NB4 (cell line): ENCODE measurements around the gene KCNK4.
A peak's percentile ranks its signal among the peaks of the same experiment; 100 is the strongest.

Source experiments
- DNase-seq: peaks from one replicate; pipeline ENCODE4 v3.0.0; 2010; ENCODE audit warnings: low read depth
- H3K4me3 ChIP-seq: one replicate; pipeline ENCODE4 v1.5.1; 2011; ENCODE audit warnings: mild to moderate bottlenecking, low read depth, low read length, moderate library complexity
- MYC ChIP-seq: IDR thresholded peaks from 2 replicates; pipeline ENCODE4 v1.6.1; 2011; ENCODE audit warnings: low read depth, low read length
- POLR2A ChIP-seq: IDR thresholded peaks from 2 replicates; pipeline ENCODE4 v1.6.1; 2011; ENCODE audit warnings: mild to moderate bottlenecking; ENCODE audit not compliant: insufficient read length; ENCODE audit errors: extremely low read depth
- TF ChIP-seq, protein P1 (sequence below): IDR thresholded peaks from 2 replicates; pipeline ENCODE4 v1.6.1; 2011; ENCODE audit warnings: low read depth, low read length
- TF ChIP-seq, protein P2 (sequence below): IDR thresholded peaks from one replicate; pipeline ENCODE4 v1.5.1; 2012; ENCODE audit warnings: low read depth, low read length

KCNK4 gene

DNA sequence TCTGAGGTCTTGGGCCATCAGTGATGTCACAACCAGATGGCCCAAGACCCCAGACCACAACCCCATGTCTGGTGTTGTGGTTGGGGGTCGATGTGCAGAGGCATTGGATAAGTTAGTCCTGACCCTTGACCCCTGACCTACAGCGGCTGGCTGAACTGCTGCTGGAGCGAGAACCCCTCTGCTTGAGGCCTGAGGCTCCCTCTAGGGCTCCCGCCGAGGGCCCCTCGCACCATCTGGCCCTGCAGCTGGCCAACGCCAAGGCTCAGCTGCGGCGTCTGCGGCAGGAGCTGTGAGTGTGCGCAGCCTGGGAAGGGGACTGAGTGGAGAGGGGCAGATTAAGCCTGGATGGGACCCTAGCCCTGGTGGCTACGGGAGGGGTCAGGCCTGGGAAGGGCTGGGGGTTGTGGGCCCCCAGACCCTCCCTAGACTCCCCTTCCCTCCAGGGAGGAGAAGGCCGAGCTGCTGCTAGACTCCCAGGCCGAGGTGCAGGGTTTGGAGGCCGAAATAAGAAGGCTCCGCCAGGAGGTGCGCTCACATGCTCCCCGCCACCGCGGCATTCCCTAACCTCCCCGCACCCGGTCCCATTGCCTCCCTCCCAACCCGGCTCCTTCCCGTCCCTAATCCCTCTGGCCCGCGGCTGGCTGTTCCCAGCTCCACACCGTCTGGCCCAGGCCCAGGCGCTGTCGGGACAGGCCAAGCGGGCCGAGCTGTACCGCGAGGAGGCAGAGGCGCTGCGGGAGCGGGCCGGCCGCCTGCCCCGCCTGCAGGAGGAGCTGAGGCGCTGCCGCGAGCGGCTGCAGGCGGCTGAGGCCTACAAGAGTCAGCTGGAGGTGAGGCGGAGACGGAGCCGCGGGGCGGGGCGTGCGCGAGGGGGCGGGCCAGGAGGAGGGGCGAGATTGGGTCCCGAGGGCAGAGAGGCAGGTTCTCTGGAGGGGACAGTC lies 51.0 kb downstream of the KCNK4 start:
- DNase-seq, result peak; percentile 67
- no peak overlapping the region for H3K4me3 ChIP-seq
- TF ChIP-seq MYC, result no peak
- no peak for TF ChIP-seq POLR2A
- TF ChIP-seq, protein P1, sequence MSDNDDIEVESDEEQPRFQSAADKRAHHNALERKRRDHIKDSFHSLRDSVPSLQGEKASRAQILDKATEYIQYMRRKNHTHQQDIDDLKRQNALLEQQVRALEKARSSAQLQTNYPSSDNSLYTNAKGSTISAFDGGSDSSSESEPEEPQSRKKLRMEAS, result no peak
- TF ChIP-seq, protein P2, sequence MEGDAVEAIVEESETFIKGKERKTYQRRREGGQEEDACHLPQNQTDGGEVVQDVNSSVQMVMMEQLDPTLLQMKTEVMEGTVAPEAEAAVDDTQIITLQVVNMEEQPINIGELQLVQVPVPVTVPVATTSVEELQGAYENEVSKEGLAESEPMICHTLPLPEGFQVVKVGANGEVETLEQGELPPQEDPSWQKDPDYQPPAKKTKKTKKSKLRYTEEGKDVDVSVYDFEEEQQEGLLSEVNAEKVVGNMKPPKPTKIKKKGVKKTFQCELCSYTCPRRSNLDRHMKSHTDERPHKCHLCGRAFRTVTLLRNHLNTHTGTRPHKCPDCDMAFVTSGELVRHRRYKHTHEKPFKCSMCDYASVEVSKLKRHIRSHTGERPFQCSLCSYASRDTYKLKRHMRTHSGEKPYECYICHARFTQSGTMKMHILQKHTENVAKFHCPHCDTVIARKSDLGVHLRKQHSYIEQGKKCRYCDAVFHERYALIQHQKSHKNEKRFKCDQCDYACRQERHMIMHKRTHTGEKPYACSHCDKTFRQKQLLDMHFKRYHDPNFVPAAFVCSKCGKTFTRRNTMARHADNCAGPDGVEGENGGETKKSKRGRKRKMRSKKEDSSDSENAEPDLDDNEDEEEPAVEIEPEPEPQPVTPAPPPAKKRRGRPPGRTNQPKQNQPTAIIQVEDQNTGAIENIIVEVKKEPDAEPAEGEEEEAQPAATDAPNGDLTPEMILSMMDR, result no peak

DNA sequence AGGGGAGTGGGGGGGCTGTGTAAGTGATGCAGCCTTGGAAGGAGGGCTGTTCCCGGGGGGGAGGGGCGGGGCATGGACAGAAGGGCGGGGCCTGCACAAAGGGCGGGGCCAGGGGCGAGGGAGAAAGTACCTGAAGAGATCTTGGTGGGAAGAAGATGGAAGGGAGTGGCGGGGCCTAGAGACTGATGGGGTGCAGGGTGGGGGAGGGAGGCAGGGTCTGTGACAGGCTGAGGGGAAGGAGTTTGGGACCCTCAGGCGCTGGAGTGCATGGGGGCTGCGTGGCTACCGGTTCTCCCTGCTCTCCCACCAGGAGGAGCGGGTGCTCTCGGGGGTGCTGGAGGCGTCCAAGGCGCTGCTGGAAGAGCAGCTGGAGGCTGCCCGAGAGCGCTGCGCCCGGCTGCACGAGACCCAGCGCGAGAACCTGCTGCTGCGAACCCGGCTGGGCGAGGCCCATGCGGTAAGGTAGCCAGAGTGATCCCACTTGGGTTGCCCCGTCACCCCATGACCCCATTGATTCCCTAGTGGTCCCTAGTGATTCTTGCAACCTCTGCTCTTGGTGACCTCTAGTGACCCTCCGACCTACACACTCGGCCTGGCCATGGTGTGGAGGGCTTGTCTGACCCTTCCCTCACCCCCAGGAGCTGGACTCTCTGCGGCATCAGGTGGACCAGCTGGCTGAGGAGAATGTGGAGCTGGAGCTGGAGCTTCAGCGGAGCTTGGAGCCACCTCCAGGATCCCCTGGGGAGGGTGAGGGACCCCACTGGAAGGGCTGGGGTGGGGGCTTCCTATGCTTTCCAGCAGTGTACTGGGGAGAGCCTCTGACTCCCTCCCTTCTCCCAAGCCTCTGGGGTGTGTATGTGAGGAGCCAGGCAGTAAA lies 52.0 kb downstream of the KCNK4 start:
- TF ChIP-seq, protein P1, result no peak
- TF ChIP-seq MYC (no peak), POLR2A (no peak)
- TF ChIP-seq, protein P2, result no peak
- no peak overlapping the region for H3K4me3 ChIP-seq
- no peak for DNase-seq

DNA sequence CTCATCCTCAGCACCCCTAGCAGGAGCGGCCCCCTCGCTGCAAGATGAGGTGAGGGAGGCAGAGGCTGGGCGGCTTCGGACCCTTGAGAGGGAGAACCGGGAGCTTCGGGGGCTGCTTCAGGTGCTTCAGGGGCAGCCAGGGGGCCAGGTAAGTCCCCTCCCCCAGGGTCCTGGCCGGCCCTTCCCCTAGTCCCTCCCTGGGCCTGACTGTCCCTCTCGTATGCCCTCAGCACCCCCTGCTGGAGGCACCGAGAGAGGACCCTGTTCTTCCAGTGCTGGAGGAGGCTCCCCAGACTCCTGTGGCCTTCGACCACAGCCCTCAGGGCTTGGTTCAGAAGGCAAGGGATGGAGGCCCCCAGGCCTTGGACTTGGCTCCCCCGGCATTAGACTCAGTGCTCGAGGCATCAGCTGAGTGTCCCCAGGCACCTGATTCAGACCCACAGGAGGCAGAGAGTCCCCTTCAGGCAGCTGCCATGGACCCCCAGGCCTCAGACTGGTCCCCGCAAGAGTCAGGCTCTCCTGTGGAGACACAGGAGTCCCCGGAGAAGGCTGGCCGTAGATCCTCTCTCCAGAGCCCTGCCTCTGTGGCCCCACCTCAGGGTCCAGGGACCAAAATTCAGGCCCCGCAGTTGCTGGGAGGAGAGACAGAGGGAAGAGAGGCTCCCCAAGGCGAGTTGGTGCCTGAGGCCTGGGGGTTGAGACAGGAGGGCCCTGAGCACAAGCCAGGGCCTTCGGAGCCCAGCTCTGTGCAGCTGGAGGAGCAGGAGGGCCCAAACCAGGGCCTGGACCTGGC lies 52.9 kb downstream of the KCNK4 start:
- H3K4me3 ChIP-seq, result no peak overlapping the region
- DNase-seq, result peak; percentile 67
- TF ChIP-seq, protein P2, result peak; percentile 59
- TF ChIP-seq POLR2A, result no peak

DNA sequence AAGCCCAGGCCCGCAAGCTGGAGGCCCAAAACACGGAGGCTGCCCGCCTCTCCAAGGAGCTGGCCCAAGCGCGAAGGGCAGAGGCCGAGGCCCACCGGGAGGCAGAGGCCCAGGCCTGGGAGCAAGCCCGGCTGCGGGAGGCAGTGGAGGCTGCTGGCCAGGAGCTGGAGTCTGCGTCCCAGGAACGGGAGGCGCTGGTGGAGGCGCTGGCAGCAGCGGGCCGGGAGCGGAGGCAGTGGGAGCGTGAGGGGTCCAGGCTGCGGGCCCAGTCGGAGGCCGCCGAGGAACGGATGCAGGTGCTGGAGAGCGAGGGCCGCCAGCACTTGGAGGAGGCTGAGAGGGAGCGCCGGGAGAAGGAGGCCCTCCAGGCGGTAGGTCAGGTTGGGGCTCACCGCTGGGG lies 53.7 kb downstream of the KCNK4 start:
- no peak for DNase-seq
- no peak overlapping the region for H3K4me3 ChIP-seq
- no peak for TF ChIP-seq MYC
- TF ChIP-seq POLR2A, result no peak
- TF ChIP-seq, protein P2, result no peak
- TF ChIP-seq, protein P1, result no peak

DNA sequence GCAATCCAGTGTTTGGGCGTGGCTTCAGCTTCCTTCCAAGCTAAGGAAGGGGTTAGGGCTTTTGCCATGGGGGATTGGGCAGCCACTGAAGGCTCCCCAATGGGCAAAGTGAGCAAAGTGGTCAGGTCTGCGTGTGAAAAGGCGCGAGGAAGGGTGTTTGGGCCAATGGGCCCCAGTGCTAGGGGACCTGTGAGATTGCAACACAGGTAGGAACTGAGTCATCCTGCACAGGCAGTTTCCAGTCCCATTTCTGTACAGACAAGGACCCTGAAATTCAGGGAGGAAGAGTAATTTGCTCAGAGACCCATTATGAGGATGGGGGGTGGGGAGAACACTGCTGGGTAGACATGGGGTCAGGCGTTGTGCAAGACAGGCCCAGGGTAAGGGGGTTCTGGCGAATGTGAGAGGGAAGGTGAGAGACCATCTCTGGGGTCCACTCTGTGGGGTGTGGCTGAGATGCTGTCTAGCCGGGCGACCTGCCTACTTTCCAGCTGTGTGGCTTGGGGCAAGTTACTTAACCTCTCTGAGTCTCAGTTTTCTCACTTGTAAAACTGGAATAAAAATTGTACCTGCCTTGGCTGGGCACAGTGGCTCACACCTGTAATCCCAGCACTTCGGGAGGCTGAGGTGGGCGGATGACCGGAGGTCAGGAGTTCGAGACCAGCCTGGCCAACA lies 56.2 kb downstream of the KCNK4 start:
- peak; percentile 87 for DNase-seq
- H3K4me3 ChIP-seq, result no peak overlapping the region
- TF ChIP-seq POLR2A, result no peak
- TF ChIP-seq MYC, result no peak
- TF ChIP-seq, protein P2, result no peak
- TF ChIP-seq, protein P1, result no peak
